GM12873 (cell line): ENCODE measurements around the gene MXRA8.

Experiments
- TF ChIP-seq, protein P1 (sequence below): IDR thresholded peaks from 2 replicates; pipeline ENCODE4 v1.5.1; 2012; ENCODE audit warnings: low read depth, mild to moderate bottlenecking, moderate library complexity, low read length, control low read depth; ENCODE audit not compliant: insufficient read depth; ENCODE audit errors: missing control alignments

Gene MXRA8

GRCh38 chr1:1370771-1371300 is 12.5 kb upstream of the MXRA8 start:
- TF ChIP-seq, protein P1, sequence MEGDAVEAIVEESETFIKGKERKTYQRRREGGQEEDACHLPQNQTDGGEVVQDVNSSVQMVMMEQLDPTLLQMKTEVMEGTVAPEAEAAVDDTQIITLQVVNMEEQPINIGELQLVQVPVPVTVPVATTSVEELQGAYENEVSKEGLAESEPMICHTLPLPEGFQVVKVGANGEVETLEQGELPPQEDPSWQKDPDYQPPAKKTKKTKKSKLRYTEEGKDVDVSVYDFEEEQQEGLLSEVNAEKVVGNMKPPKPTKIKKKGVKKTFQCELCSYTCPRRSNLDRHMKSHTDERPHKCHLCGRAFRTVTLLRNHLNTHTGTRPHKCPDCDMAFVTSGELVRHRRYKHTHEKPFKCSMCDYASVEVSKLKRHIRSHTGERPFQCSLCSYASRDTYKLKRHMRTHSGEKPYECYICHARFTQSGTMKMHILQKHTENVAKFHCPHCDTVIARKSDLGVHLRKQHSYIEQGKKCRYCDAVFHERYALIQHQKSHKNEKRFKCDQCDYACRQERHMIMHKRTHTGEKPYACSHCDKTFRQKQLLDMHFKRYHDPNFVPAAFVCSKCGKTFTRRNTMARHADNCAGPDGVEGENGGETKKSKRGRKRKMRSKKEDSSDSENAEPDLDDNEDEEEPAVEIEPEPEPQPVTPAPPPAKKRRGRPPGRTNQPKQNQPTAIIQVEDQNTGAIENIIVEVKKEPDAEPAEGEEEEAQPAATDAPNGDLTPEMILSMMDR: no peak

DNA sequence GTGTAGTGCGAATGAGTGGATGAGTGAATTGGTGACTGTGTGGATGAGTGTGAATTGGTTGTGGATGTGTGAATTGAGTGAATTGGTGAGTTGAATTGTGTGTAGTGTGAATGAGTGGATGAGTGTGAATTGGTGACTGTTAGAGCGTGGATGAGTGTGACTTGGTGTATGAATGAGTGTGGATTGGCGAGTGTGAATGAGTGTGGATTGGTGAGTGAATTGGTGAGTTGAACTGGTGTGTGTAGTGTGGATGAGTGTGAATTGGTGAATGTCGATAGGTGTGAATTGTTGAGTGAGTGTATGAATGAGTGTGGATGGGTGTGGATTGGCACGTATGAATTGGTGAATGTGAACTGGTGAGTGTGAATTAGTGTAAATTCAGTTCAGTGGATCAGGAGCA is 9.0 kb upstream of the MXRA8 start:
- TF ChIP-seq, protein P1: no peak

DNA sequence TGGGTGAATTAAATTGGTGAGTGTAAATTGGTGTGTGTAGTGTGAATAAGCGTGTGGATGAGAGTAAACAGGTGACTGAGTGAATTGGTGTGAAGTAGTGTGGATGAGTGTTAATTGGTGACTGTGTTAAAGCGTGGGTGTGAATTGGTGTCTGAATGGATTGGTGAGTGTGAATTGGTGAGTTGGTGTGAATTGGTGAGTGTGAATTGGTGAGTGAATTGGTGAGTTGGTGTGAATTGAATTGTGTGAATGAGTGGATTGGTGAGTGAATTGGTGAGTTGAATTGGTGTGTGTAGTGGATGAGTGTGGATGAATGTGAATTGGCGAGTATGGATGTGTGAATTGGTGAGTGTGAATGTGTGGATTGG is 8.3 kb upstream of the MXRA8 start:
- TF ChIP-seq, protein P1: no peak

DNA sequence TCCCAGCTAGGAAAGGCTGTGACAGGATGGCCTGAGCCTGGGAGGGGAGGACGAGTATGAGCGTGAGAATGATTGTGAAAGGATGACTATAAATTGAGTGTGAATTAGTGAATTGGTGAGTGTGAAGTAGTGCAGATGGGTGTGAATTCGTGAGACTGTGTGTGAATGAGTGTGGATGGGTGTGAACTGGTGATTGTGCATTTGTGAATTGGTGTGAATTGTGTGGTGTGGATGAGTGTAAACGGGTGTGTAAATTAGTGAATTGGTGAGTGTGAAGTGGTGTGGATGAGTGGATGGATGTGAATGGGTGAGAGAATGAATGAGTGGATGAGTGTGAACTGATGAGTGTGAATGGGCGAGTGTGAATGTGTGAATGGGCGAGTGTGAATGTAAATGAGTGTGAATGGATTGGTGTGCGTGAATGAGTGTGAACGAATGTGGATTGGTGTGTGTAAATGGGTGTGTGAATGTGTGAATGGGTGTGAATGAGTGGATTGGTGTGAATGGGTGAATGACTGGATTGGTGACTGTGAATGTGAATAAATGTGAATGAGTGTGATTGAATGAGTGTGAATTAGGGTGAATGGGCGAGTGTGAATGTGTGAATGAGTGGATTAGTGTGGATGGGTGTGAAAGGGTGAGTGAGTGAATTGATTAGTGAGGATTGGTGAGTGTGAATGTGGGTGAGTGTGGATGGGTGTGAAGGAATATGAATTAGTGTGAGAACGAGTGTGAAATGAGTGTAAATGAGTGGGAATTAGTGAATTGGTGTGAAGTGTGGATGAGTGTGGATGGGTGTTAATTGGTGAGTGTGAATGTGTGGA is 7.7 kb upstream of the MXRA8 start:
- TF ChIP-seq, protein P1: no peak

GRCh38 chr1:1364266-1364665 is 5.9 kb upstream of the MXRA8 start:
- TF ChIP-seq, protein P1: no peak

- TF ChIP-seq, protein P1: no peak
Observed at GRCh38 chr1:1361982-1362423, 3.6 kb upstream of the MXRA8 start.

GRCh38 chr1:1361233-1361981 is 3.1 kb upstream of the MXRA8 start:
- TF ChIP-seq, protein P1: no peak
